ENCODE data around the gene KRT86. TPM values are rescaled to one million over a fixed set of nuclear protein-coding genes. Genes with fewer than 3 reads are reported as not detected.
A peak's percentile ranks its signal among the peaks of the same experiment; 100 is the strongest.

Gene KRT86
- total RNA-seq (2014; rRNA removed; shearing (Covaris generic)) = 0.40 and 0.65 TPM in 2 replicates

DNA sequence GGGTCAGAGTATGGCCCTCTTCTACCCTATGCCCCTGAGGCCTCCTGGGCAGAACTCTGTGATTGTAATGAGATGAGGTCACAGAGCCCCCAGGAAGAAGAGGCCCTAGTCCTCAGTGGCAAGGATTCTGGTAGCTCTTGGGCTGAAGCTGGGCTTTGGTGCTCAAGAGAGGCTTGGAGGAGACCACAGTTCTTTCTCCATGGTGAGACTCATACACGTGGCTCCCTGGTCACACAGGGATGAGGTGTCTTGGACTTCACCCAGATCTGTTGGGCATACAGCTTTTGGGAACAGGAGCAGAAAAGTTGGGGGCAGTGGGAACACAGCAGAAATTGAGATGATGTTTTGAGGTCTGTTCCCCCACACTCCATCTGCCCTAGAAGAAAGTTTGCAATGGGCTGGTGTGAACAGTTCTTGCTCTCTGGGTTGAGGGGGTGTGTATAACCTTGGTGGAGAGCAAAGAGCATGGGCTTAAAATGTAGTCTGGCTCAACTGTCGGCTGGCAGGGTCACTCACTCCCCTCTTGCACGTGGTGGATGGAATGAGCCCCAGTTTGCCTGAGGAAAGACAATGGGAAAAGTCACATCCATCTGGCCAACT is at the start of gene KRT86:
TSS of gene KRT86 (plus strand) at position 125 of the 600 bp plus-strand sequence. CDS start 27,272 bp downstream, outside the sequence.
- no peak for DNase-seq (ENCODE audit: low read depth)

DNA sequence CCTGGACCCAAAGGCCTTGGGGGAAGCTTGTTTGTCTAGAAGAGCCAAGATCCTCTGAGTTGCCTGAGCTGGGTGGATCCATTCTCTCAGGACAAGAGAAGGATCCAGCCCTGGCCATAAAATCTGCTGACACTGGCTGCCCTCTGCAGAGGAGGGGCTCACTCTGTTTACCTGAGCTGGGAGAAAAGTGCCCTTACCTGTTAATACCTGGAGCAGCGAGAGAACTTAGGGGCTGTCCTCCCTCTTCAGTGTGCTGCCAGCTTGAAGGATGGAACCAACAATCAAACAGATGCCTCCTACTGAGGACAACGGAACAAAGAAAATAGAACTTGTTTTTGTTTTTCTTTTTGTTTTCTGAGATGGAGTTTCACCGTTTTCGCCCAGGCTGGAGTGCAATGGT is 48.7 kb upstream of the KRT86 start:
- no peak for DNase-seq (ENCODE audit: low read depth)

DNA sequence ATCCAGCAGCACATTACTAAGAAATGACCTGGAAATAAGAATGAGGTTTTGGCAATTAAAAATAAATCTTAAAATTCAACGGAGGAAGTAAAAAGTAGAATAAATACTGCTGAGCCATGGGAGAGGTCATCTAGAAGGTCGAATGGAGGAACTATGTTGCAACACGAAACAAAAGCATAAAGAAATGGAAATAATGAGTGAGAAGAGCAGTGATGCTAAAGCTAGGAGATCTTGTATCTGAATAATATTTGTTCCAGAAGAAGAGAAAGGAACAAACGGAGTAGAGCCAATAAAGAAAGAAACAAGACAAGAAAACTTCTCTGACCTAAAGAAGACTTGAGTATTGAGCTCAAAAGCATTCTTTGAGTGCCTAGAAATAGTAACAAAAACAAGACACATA is 48.0 kb upstream of the KRT86 start:
- no peak for DNase-seq (ENCODE audit: low read depth)

DNA sequence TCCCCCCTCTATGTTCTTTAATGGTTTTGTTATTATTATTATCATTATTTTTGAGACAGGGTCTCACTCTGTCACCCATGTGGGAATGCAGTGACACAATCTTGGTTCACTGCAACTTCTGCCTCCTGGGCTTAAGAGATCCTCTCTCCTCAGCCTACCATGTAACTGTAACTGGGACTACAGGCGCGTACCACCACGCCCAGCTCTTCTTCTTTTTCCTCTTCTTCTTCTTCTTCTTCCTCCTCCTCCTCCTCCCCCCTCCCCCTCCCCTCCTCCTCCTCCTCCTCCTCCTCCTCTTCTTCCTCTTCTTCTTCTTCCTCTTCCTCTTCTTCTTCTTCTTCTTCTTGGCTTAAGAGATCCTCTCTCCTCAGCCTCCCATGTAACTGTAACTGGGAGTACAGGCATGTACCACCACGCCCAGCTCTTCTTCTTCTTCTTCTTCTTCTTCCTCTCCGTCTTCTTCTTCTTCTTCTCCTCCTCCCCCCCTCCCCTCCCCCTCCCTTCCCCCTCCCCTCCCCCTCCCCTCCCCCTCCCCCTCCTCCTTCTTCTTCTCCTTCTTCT is 46.8 kb upstream of the KRT86 start:
- no peak for DNase-seq (ENCODE audit: low read depth)

DNA sequence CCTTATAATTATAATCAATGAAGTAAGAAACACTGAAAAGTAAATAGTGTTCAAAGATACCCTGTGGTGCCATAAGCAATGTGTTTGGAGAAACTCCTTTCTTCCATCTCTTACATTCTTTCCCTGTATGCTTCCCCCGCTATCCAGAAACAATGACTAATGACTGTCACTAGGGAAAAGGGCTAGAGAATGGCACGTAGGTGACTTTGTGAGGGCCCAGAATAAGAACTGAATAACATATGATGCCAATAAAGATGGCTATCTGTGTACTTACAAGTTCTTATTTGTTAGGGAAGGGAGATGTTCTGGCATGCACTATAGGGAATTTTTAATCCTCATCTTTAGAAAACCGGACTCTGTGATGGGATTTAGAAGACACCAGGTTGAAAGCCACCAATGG is 46.1 kb upstream of the KRT86 start:
- no peak for DNase-seq (ENCODE audit: low read depth)

DNA sequence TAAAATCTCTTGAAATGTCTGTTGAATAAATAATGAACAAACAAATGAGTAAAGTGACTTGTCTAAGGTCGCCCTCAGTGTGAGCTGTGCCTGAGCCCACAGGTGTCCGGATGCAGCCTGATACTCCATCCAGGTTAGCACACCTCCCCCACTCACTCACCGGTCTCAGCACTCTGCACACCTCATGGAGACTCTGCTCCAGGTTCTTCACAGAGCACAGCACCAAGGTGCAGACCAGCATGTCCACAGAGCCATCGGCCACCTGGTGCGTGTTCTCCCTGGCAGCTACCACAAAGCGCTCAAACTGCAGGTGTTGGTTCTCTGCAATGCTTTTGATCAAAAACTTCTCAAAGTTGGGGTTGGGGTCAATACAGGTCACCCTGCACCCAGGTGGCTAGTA is 45.5 kb upstream of the KRT86 start:
- no peak for DNase-seq (ENCODE audit: low read depth)

DNA sequence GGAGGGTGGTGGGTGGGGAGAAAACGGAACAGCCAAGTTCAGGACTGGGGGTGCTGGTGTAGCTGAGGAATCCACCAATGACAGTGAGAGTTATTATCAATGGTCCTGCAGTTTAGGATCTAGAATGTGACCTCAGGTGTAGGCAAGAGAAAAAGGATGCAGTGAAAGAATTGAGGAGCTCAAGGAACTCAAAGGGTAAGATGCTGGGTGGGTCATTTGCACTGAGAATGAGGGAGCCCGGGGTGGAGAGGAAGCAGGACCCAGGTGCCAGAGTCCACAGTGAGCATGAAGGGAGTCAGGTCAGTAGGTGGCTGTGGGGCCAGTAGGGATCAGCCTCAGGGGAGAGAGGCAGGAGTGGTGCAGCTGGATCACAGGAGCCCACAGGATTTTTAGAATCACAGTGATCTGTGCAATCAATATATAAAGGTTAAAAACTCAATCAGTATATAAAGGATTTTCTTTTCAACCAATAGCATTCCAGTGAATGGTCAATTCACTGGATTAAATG is 44.6 kb upstream of the KRT86 start:
- DNase-seq (ENCODE audit: low read depth) = no peak

DNA sequence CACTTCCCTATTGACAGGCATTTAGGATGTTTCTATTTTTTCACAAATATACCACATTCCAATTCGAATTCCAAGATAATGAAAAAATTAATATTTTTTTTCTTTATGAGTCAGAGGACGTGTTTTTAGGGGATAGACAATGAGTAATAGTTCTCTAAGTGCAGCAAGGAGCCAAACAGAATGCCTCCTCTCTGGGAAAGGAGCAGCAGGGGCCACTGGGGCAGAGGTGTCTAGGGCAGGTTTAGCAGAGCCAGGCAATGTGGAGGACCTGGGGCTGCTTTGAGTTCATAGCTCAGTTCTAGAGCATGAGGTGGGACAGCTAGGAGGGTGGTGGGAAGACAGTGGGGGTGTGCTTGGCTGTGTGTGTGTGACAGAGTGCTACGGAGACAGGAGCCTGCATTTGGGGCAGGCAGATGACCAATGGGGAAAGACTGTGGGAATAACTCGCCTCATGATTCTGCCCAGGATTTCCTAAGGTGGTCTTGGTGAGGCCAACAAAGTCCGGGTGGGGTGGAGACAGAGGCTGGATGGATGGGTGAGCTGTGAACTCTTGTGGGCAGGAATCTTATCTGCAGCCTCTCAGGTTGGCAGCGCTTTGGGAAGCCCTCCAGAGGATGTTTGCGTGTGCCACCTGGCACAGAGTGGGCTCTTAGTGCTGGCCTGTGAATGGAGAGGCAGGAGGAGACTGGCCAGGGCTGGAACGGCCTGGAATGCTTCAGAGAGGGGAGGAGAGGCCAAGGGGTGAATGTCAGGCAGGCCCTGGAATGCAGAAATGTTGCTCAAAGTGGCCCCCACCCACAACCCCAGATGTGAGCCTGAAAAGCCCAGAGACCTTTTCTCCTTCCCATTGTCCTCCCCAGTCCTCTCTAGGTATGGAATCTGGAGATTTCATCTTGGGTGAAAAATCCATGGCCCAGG is 43.8 kb upstream of the KRT86 start:
- DNase-seq (ENCODE audit: low read depth) = peak; percentile 91

DNA sequence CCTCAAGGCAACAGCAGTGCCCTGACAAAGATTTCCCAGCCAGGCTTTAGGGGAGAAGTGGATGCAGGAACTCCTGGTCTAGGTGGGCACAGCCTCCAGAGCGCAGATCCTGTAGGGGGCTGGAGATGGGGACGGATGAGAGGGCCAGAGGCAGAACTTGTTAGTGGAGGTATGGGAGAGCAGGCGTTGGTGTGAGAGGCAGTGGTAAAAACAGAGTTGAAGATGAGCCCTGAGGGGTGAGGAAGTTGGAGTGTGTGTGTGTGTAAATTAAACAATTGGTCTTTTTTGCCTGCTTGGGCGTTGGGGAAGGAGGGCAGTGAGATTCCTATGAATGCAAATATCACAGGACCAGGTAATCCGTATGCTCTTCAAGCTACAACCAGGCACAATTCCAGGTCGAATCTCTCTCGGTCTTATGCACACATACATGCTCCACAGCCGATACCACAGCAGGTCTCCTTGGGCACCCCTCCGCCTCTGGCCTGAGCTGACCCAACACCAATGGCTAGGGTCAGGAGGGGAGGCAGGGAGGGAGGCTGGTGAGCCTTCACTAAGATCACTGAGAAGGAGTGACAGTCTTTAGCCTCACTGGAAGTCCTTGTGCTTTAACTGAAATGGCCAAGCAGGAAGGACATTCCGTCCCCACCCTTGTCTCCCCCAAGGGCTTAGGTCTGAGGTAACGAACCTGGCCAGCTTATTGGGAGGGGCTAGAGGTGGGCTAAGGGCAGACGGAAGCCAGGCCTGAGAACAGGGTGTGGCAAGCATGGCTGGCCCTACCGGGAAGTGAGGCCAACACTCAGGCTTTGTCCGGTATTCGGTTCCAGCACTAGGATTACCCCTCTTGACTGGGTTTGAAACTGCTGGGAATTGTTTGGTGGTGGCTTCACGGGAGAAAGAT is 42.9 kb upstream of the KRT86 start:
- DNase-seq (ENCODE audit: low read depth) = no peak

DNA sequence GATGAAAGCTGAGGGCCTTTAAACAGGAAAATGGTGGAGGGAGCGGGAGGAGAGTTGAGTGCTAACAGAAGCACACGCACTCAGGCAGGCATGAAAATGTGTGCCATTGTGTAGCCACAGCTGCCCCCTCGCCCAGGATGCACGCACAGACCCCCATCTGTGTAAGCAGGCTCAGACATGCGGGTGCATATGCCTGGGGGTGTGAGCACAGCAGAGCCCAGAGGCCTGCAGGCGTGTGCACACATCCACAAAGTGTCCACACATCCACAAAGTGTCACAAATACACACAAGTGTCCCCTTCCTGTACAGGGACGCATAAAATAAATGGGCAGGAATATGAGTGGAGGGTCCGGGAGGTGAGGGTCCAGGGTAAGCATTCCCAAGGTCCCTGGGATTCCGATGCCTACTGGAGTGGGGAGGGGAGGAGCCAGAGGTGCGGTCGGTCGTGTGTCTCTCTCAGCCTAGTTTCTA is 42.2 kb upstream of the KRT86 start:
- no peak for DNase-seq (ENCODE audit: low read depth)

DNA sequence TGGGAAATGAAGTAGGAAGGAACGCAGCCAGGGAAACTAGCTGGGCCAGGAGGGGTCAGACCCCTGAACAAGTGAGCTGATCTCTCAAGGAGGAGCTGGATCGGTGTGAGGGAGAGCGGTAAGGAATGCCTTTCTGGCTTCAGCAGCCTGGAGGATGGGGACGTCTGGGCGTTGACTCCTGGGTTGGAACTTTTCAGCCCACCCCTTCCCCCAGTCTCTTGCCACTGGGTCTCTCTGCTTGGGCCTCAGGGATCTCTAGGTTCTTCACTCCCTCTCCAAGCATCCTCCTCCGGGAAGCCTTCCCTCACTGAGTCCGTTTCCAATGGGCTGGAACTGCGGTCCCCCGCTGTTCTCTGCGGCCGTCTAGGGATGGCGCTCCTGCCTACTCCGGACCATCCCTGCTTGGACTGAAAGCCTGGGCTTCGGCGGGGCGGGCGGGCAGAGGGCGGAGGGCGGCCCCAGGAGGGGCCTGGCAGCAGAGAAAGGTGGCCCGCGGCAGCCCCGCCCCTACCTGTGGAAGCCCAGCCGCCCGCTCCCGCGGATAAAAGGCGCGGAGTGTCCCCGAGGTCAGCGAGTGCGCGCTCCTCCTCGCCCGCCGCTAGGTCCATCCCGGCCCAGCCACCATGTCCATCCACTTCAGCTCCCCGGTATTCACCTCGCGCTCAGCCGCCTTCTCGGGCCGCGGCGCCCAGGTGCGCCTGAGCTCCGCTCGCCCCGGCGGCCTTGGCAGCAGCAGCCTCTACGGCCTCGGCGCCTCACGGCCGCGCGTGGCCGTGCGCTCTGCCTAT is 41.6 kb upstream of the KRT86 start, which contains the start of gene KRT7:
TSS of gene KRT7 (plus strand) at position 570 of the 788 bp plus-strand sequence. CDS start at position 624, 54 bp downstream.
- DNase-seq (ENCODE audit: low read depth) = no peak

DNA sequence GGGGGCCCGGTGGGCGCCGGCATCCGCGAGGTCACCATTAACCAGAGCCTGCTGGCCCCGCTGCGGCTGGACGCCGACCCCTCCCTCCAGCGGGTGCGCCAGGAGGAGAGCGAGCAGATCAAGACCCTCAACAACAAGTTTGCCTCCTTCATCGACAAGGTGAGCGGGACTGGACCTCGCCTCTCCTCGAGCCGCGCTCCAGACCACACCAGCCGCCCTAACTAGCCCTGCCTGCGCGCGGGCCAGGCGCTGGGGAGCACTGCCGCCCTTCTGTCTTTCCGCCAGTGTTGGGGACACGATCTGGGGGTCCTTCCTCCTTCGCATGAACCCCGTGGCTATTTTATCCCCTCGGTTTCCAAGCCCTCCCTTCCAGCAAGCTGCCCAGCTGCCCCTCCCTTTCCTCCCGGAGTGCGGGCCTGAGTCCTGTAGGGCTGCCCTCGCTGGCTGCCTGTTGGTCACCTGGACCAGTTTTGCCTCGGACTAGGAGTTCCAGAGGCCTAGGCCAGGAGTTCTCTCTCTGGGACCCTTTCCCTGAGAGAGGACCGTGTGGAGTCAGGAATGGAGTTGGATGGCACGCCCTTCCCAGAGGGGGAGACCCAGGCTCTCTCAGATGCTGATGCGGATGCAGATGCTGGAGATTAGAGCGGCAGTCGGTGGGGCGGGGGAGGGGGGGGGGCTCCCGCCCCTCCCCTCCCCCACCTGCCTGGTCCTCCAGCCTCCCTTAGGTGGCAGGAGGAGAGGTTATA is 40.8 kb upstream of the KRT86 start:
- no peak for DNase-seq (ENCODE audit: low read depth)

DNA sequence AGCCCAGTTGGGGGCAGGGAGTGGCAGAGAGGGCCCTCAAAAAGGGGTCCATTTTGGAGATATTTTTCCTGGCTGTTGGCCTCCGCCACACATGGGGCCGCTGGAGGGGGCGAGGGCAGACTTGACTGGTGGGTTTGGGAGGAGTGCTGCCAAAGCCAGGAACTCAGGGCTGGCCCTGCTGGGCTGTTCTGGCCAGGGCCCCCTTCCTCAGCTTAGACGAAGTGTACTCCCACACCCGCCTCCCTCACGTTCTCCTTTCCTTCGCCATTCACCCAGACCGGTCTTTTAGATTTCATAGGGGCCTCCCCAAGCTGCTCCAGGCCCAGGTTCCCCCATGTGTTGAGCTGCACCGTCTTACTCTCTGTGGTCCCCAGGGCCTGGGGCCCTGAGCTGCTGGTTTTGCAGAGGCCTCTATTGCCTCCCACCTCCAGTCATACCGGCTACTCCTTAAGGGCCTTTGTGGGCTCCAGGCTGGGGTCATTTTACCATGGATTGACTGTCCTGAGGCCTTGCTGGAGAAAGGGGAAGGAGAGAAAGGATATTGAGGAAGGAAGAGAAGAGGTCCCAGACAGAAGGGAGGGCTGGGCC is 40.1 kb upstream of the KRT86 start:
- no peak for DNase-seq (ENCODE audit: low read depth)

DNA sequence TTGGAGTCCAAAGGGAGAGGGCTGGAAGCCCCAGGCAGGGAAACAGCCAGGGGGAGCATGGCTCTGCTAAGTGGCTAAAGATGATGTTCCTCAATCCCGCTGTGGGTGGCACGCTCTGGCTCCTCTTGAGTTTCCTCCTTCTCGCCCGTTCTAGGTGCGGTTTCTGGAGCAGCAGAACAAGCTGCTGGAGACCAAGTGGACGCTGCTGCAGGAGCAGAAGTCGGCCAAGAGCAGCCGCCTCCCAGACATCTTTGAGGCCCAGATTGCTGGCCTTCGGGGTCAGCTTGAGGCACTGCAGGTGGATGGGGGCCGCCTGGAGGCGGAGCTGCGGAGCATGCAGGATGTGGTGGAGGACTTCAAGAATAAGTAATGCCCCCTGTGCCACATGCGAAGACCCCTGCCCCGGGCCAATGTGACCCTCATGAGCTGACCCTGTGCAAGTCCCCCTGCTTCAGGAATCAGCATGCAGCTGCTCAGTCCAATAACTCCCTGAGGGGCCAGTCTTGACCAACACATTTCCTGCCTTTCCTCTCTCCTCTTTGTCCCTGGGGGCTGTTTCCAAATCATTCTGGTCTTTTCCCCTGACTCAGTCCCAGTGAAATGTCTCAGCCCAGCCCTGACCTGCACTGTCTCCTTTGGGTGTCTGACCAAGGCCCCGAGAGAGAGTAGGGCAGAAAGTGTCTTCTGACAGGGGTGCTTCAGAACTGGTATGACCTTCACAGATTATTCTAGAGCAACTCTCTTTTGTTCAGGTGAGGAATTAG is 39.3 kb upstream of the KRT86 start:
- no peak for DNase-seq (ENCODE audit: low read depth)

DNA sequence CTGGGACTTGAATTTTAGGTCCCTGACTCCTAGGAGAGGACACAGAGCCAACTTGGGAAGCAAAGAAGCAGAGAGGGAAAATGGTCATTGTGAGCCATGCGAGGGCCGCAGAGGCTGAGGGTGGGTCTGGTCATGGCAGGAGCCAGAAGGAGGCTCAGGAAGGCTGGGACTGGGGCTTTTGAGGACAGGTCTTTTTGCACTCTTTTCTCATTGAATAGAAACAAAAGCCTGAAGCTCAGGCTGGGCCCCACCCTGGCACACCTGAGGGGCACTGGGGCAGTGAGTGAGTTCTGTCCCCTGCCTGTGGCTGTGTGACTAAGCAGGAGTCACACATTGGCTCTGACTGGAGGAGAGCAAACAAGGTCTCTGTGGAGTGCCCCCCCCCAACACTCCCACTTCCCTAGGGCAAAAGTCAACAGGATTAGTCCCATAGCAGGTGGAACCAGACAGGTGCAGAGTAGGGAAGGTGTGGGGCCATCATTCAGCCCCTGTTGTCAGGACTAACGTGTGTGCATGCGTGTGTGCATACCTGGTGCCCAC is 38.6 kb upstream of the KRT86 start:
- DNase-seq (ENCODE audit: low read depth) = peak; percentile 44

DNA sequence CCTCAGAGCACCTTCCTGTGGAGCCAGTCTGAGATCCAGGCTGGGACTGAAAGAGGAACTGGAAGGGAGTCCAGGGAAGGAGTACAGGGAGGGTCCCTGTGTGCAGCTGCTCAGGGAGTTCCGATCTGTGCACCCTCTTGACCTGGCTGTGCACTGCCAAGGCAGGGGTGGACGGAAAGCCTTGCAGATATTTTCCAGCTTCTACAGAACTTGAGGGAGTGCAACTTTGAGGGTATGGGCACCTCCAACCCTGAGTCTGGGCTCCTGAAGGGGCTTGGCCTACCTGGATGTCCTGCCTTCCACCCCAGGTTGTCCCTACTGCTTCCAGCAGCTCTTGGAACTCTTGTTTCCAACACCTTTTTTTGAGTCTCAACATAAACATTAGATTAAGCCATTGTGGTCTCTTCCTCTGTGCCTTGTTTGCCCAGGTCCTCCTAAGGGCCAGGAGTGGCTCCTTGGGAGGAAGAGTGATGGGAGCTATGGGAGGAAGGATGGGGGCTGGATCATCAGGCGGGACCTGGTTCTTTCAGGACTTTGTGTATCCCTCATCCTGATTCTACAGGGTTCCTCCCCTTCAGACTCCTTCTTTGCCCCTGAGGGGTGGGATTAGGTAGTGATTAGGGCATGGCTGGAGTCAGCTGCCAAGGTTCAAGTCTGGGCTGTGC is 37.9 kb upstream of the KRT86 start:
- DNase-seq (ENCODE audit: low read depth) = no peak

DNA sequence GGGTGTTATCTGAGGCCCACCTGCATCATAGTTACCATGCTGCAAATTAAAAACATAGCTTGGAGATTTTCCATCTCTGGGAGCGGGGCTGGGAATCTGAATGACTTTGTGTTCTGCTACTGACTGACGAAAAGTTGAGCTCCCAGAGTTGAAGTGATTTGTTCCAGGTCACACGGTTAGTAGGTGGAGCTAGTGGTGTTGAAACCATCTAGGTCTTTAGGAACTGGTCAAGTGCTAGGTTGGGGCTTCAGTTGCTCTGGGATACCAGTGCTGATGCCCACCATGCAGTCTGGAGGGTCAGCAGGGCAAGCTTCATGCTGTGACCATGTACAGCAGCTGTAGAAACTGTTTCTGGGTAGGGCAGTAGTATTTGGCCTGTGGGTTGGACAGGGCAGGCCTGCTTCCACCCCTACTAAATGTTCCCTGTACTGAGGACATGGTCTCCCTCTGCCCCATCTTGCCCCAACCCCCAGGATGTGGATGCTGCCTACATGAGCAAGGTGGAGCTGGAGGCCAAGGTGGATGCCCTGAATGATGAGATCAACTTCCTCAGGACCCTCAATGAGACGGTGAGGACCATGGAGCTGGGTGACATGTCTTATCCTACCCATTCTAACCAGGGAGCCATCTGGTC is 36.1 kb upstream of the KRT86 start:
- no peak for DNase-seq (ENCODE audit: low read depth)
